SKM-1 treated with dmso at 0.1 percent for 144 hours (cell line): Measurements from ENCODE around the gene GPR157.
"Not testable (repeated sequence)": the region's sequence is repeated elsewhere in the genome, so short reads cannot be mapped to it uniquely, and the experiment has no call there.

Experiments used
- DNase-seq: peaks from one replicate; lab custom pipeline; 2025; ENCODE audit not compliant: unreplicated experiment; lab: John Stamatoyannopoulos, UW

GPR157 gene

GRCh38 chr1:9146156-9146555 is 17.3 kb upstream of the GPR157 start:
- DNase-seq: no peak

- DNase-seq: no peak
Measured at GRCh38 chr1:9145714-9146113, 16.8 kb upstream of the GPR157 start.

GRCh38 chr1:9145021-9145668 is 16.2 kb upstream of the GPR157 start:
- DNase-seq: no peak

- not testable (repeated sequence) for DNase-seq
Measured at GRCh38 chr1:9144494-9144893, 15.6 kb upstream of the GPR157 start.

- peak; percentile 65 for DNase-seq
Measured at GRCh38 chr1:9143250-9143649, 14.3 kb upstream of the GPR157 start.

GRCh38 chr1:9139930-9140329 is 11.0 kb upstream of the GPR157 start:
- DNase-seq: no peak

GRCh38 chr1:9136932-9137331 is 8.0 kb upstream of the GPR157 start:
- DNase-seq: no peak

GRCh38 chr1:9135073-9135836 is 6.4 kb upstream of the GPR157 start:
- peak; percentile 31 for DNase-seq

GRCh38 chr1:9133870-9134585 is 5.1 kb upstream of the GPR157 start:
- DNase-seq: no peak

GRCh38 chr1:9129266-9130041 is 552 bp upstream of the GPR157 start:
- peak; percentile 16 for DNase-seq

- DNase-seq: no peak
Measured at GRCh38 chr1:9128166-9128519, 759 bp downstream of the GPR157 start.

- DNase-seq: no peak
Measured at GRCh38 chr1:9127395-9128165, 1.3 kb downstream of the GPR157 start.

GRCh38 chr1:9126511-9126910 is 2.4 kb downstream of the GPR157 start:
- no peak for DNase-seq

GRCh38 chr1:9125847-9126246 is 3.1 kb downstream of the GPR157 start:
- not testable (repeated sequence) for DNase-seq

- DNase-seq: no peak
Measured at GRCh38 chr1:9125325-9125724, 3.6 kb downstream of the GPR157 start.

- DNase-seq: not testable (repeated sequence)
Measured at GRCh38 chr1:9124389-9124788, 4.5 kb downstream of the GPR157 start.

GRCh38 chr1:9123665-9124064 is 5.2 kb downstream of the GPR157 start:
- not testable (repeated sequence) for DNase-seq

GRCh38 chr1:9121496-9122409 is 7.1 kb downstream of the GPR157 start:
- no peak for DNase-seq

GRCh38 chr1:9120312-9120958 is 8.5 kb downstream of the GPR157 start:
- DNase-seq: no peak
